Right hindlimb (tissue), 1 donor: Measurements from ENCODE around the gene MANSC1.
"Not testable (repeated sequence)": the region's sequence is repeated elsewhere in the genome, so short reads cannot be mapped to it uniquely, and the experiment has no call there.

Source experiments
- DNase-seq: peaks from one replicate; pipeline ENCODE4 v3.0.0-alpha.2; 2018

Gene MANSC1

DNA sequence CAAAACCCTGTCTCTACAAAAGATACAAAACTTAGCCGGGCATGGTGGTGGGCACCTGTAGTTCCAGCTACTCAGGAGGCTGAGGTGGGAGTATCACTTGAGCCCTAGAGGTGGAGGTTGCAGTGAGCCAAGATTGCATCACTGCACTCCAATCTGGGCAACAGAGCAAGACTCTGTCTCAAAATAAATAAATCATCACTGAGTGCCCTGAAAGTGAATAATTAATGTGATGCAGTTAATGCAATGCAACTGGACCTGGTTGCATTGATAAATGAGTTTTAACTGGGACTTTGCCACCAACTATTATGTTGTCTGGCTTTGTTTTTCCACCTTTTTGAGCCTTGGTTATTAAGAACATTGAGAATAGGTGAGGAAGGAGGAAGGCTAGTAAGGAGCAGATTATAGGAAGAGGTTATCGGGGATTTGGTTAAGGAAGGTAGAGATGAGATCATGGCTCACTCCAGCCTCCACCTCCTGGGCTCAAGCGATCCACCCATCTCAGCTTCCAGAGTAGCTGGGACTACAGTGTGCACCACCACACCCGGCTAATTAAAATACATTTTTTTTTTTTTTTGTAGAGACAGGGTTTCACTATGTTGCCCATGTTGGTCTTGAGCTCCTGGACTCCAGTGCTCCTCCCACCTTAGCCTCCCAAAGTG is 14.9 kb upstream of the MANSC1 start:
- no peak for DNase-seq

DNA sequence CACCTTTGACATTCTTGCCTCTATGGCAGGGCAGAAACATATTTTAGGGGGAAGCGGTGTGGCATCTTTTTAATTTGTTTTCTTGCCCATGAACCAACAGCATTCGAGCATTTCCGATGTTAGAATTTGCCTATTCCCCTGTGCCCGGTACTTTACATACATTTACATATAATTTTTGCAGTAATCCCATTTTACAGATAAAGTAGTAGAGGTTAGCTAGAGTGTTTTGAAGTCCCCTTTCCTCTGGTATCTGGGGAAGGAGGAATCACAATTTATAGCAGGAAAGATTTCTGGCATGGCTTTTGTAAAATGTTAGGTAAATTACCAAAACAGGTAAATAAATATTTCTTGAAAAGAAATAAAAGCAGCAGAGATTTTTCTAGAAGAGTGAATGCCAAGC is 8.5 kb upstream of the MANSC1 start:
- no peak for DNase-seq

DNA sequence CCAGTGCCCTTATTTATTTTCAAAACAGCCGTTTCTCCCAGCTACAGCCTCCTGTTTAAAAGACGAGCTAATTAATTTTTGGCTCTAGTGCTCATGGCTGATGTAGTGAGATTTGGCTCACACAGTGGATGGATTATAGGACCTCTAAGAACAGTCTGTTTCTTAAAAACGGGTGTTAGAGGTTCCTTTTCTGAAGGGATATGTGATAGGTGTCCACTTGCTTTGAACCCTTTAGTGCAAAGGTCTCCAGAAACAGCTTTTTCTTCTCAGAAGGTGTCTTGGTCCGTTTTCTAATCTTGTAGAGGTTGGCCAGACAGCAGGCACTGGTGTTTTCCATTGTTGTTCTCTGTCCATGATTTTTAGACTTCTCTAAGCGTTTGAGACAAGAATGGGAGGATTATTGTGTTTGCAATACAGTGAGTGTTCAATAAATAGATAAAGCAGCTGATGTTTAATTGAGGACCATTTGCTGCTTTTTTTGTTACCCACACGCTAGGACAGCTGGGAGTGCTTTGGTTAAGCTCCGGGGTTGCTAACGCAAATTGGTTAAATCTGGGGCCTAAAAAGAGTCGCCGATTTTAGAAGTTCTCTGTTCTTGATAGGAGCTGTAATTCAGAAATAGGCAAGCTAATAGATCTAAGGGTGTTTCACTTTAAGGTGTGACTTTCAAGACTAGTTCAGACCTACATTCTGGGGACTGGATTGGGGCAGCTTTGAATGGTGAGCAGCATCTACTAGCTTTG is 7.8 kb upstream of the MANSC1 start:
- no peak for DNase-seq

DNA sequence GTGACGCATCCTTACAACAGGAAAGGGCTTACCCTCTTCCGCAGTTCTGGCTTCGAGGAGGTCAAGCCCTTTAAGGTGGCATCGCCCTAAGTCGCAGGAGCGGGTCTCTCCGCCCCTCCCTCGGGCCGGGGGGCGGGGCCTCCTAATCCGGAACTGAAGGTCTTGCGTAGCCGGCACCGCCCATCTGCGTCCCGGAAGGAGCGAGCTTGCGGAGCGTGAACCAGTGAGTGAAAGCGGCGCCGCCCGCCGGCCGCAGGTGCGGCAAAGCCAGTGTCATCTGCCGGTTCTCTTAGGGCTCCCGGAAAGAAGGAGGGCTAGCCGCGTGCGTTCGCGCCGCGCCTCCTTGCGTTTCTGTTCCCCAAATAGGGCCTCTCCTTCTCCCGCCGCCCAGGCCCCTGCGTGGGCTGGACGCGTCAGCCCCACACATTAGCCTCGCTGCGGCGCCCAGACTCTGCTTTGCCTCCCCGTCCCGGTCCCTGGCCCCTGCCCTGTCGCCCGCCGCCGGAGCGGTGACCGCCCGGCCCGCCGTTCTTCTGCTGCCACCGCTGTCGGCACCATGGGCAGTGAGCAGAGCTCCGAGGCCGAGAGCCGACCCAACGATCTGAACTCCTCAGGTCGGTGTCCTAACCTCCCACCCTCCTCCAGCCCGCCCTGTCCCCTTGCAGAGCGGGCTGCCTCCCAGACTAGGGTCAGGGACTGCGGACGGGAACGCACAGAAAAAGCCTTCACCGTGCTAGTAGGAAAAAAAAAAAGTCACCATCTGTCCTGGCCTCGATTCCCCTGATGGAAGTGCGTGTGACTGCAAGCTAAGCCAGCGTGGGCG is 7.1 kb upstream of the MANSC1 start, which contains the start of gene BORCS5:
BORCS5 (plus strand) TSS at position 183 of the 823 bp plus-strand sequence; CDS start at position 557, 374 bp downstream.
- peak; percentile 96 for DNase-seq

DNA sequence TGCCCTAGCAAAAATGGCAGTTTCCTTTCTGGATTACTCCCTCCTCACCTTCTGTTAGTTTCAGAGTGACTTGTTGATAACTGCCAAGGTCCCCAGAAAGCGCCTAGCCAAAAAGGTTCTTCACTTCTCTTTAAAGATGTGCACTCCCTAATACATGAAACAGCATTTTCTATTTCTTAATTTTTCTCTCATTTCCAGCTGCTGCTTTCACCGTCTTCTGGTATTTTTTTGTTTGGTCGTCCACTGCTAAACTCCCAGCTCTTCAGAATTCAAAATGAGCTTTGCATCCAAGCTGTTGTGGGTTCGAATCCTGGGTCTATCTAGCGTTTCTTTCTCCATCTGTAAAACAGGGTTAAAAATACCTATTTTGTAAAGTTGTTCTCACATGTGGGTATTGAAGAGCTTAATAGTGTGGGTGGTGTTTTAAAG is 6.4 kb upstream of the MANSC1 start:
- DNase-seq = no peak

DNA sequence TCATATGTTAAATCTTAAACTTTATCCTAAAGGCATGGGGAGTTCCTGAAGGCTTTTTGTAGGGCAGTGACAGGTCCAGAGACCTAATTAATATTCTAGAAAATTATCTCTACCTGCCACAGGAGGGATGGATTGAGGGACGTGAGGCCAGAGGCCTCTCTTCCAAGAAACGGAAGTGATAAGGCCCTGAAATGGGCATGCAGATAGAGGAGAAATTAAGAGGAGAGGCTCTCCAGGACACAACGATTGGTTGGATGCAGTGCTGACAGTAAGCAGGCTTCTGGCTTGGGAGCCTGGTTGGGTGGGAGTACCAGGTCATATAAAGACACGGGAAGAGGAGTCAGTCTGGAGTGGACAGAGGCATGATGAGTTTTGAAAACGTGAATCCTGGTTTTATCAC is 3.8 kb upstream of the MANSC1 start:
- no peak for DNase-seq

DNA sequence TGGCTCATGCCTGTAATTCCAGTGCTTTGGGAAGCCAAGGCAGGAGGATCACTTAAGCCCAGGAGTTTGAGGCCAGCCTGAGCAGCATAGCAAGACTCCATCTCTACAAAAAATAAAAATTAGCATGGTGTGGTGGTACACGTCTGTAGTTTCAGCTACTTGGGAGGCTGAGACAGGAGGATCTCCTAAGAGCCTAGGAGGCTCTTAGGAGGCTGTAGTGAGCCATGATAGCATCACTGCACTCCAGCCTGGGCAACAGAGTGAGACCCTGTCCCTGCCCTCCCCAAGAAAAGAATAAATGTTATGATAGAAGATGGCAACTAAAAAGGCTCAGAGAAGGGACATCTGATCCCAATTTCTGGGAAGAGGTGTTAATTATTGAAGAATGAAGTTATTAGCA is 3.2 kb upstream of the MANSC1 start:
- no peak for DNase-seq

DNA sequence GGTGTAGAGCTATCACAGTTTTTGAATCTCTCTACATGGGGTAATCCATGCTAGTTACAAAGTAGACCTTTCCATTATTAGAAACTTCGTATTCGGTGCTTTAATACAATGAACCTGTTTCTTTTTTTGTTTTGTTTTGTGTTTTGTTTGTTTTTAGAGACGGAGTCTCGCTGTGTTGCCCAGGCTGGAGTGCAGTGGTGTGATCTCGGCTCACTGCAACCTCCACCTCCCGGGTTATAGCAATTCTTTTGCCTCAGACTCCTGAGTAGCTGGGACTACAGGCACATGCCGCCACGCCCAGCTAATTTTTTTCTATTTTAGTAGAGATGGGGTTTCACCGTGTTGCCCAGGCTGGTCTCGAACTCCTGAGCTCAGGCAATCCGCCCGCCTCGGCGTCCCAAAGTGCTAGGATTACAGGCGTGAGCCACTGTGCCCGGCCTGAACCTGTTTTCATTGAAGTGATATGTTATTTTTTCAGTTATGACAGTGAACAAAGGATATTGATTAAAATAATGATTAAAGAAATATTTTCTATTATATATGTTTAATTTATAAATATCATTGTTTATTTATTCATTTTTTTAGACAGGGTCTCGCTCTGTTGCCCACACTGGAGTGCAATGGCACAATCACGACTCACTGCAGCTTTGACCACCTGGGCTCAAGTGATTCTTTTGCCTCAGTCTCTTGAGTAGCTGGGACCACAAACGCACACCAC is 1.6 kb upstream of the MANSC1 start:
- DNase-seq = not testable (repeated sequence)

DNA sequence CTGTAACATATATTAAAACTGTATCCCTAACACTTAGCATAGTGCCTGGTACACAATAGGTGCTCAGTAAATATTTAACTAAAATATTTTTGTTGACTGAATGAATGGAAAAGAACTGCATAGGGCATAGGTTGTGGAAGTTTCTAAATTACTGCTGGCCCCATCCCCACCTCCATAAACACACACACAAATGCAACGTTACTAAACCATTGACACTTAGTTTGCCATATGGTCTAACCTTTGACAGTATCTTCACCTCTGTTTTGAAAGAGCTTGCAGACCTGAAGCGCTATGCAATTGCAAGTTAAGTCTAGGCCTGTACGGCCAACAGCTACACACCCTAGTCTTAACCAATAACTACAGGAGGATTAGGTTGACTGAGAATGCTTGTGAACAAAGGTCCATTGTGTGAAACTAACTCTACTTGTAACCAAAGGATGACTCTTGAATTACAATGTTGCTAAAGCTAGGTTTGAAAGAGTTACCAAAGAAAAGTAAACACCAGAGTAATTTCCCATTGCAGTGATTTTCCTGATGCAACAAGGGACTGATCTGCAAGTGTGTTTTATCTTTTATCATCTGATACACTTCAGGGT is 924 bp upstream of the MANSC1 start:
- DNase-seq = no peak

DNA sequence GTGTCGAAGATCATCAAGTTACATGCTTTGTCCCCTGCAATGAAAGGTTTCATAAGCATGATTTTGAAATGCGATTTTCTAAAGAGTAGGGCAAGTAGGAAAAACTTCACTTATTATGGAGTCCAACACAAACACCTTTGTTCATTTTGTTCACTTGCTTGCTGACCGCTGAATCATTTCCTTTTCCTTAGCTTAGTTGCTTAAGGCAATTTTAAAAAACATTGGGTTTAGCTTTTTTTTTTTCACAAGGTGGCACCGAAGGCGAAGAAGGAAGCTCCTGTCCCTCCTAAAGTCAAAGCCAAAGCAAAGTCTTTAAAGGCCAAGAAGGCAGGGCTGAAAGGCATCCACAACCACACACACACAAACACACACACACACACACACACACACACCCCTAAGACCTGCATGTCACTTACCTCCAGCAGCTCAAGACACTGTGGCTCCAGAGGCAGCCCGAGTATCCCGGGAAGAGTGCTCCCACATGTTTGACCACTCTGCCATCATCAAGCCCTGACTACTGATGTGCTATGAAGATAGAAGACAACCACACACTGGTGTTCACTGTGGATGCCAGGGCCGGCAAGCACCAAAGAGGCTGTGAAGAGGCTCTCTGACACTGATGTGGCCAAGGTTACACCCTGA is 11.4 kb downstream of the MANSC1 start:
- DNase-seq = no peak

DNA sequence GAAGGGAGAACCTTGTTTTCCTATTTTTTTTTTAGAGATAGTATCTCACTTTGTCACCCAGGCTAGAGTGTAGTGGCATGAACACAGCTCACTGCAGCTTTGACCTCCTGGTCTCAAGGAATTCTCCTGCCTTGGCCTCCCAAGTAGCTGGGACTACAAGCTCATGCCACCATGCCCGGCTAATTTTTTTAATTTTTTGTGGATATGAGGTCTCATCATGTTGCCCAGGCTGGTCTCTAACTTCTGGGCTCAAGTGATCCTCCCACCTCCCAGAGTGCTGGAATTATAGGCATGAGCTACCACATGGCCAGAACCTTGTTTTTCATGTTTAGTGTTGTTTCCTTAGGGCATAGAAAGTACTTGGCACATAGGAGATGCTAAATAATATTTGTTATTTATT is 13.5 kb downstream of the MANSC1 start:
- no peak for DNase-seq

DNA sequence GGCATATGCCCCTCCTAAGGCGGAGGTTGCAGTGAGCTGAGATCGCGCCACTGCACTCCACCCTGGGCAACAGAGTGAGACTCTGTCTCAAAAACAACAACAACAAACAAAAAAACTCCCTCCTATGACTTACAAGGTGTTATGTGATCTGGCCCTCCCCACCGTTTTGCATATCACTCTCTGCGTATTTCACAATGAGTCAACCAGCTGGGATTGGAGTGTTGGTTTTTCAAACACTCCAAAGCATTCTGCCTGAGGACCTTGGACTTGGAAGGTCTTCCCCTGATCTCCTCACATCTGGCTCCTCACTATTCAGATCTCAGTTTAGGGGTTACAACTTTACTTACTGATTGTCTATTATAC is 14.0 kb downstream of the MANSC1 start:
- no peak for DNase-seq

DNA sequence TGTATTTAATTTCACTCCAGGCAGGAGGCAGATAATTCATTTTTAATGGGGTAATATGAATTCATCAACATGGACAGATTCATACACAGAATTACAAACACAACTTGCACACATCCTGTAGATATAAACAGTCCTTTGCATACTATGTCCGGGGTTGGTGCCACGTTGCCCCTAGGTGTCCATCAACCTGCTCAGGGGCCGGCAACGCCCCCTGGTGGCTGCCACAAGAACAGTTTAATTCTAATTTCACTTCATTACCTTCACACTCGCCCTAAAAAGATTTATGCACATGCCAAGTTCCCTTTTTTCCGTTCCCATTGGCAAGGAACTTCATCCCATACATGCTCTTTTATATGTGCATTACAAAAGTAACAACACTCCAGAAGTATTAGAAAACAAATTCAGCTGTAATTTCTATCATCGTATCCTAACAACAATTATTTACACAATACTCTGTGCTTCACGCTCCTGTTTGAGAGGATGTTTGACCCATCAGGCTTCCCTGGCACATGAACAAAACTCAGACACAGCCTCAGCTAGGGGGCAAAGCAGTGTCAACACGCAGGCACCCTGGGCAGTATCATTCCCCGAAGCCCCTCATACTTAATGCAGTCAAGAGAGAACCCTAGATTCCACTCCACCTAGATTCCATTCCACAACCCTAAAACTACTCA is 15.5 kb downstream of the MANSC1 start:
- DNase-seq = no peak

DNA sequence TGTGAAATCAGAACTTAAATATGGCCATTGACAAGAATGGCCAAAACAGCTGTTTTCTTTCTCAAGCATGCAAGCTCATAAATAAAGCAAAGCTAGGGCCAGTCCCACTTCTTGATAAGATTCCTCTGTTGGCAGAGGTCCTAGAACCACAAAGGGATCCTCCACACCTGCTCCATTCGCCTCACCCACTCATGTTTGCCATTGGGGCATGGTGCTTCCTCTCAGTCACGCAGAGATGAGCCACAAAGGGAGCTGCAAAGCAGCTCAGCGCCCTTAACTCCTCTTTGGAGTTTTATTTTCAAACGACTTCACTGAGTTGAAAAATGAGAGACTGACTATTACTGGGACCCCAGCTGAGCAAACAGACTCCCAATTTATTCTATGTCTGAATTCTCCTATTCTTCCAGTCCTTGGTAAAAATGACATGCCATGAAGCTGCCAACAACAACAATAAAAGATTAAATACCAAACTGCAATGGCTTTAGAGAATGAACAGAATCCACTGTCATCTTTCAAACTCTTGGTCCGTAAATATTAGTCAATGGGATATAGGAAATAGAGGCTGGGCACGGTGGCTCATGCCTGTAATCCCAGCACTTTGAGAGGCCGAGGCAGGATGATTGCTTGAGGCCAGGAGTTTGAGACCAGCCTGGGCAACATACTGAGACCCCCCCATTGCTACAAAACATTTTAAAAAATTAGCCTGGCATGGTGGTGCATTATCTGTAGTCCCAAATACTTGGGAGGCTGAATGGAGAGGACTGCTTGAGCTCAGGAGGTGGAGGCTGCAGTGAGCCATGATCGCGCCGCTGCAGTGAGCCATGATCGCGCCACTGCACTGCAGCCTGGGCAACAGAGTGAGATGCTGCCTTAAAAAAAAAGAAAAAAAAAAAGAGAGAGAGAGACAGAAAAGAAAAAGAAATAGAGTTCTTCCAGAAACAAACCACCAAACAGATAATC is 16.4 kb downstream of the MANSC1 start:
- DNase-seq = no peak

DNA sequence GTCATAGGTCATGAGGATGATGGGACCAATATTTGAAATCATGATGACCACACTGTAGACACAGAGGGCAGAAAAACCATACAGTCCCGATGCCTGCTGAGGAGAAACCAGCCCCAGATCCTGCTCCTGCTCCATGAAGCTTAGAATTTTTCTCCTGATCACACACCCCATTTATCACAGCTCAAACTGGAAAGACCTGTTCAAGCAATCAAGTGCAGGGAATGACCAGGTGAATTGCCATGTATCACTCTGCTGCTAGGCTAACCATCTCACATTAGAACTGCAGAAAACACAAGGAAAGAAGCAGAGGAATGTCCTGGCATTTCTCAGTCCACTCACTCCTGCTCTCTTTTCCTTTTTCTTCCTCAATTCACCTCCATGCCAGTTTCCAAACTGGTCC is 18.1 kb downstream of the MANSC1 start:
- no peak for DNase-seq

DNA sequence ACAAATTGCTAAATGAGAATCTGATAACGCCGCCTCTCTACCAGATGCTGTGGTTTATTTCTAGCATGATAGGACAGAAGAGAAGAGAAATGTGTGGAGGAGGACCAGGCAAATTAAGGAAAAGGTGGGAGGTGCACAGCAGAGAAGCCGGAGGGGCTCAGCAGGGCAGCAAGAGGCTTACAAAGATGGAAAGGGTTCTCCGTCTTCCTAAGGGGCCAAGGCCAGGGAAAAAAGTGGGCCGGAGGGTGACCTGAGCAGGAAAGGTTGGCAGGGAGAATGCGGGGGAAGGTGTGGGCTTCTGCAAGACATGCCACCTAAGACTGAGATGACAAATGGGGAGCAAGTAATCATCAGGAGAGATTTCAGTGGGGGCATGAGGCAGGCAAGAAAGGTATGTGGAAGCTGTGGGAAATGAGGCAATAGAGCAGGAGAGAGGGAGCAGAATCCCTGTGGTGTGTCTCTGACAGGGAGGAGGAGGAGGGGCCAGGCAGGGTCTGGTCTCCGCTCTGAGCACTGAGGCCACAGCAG is 18.7 kb downstream of the MANSC1 start:
- no peak for DNase-seq

DNA sequence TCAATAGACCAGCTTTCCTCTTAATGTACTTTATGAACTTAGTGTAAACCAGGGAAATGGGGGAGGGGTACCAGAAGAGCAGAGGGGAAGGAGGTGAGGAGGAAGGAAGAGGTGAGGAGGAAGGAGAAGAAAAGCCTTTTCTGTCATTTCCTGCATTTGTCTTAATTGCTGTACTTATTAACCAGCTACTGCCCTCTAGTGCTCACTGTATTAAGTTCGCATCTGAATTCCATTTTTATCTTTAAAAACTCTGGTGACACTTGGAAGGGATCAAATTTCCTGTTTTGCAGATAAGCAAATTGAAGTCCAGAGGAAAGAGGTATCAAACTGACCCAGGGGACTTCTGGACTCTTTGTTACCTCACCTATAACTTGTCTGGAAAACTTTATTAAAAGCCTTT is 22.2 kb downstream of the MANSC1 start:
- DNase-seq = peak; percentile 23

DNA sequence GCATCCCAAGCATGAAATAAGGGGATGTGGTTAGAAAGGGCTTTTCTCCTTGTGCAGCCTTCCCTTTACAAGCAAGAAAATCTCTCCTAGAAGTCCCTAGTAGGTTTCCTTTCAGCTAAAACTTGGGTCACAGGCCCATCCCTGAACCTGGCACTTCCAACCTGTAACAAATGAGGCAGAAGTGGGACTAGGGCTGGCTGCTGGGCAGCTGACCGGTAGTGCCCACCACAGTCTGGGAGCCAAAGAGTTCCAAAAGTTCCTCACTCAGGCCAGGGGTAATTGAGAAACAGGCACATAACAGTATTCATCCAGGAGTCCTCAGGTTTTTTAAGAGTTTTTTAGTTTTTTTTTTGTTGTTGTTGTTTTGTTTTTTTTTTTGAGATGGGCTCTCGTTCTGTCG is 23.8 kb downstream of the MANSC1 start:
- no peak for DNase-seq

DNA sequence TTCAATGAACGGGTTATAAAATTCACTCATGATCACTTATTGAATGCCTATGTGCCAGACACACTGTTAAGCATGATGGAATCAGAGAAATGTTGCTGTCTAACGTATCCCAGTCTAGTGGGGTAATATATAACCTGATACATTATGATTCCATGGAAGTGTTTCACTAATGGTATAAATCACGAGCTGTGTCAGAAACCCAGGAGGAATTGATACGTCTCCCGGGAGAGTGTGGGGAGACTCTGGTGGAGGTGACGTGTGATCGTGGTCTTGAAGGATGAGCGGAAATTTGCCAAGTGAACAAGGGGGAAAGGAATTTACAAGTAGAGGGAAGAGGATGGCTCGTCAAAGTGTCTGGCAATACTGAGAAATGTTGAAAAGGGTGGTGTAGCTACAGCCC is 26.5 kb downstream of the MANSC1 start:
- no peak for DNase-seq

DNA sequence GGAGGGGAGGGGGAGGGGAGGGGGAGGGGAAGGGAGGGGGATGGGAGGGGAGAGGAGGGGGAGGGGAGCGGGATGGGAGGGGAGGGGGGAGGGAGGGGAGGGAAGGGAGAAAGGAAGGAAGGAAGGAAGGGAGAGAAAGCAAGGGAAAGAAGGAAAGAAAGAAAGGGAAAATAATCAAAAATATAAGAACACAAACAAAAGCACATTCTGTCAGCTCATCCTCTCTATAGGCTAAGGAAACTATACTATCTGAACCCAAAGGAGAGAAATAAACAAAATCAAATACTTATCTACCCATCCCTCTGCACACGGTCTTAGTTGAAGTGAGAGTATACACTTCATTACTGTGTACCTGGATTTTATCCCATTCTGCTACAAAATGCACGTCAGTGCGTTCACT is 26.9 kb downstream of the MANSC1 start:
- no peak for DNase-seq
